ENCODE results near the gene GTPBP6.
"Not testable (repeated sequence)": the region's sequence is repeated elsewhere in the genome, so short reads cannot be mapped to it uniquely, and the experiment has no call there.

Gene GTPBP6

DNA sequence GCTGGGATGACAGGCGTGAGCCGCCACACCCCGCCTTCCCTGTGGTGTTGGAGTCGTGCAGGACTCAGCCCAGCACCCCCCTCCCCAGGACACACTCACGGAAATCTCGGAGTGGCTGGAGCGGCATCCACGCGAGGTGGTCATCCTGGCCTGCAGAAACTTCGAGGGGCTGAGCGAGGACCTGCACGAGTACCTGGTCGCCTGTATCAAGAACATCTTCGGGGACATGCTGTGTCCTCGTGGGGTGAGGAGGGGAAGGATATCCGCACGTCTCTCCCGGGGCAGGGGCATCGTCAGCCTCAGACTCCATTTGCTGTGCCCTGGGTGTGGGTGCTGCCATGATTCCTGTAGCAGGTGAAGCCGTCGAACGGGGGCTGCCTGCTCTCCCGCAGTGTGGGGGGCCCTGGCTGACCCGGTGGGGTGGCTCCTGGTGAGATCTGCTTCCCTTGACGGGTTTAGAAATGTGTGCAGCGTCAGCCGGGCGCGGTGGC, 27.1 kb downstream of the GTPBP6 start:
- DNase-seq (ENCODE audit: low read depth in 2 of 2): no peak

DNA sequence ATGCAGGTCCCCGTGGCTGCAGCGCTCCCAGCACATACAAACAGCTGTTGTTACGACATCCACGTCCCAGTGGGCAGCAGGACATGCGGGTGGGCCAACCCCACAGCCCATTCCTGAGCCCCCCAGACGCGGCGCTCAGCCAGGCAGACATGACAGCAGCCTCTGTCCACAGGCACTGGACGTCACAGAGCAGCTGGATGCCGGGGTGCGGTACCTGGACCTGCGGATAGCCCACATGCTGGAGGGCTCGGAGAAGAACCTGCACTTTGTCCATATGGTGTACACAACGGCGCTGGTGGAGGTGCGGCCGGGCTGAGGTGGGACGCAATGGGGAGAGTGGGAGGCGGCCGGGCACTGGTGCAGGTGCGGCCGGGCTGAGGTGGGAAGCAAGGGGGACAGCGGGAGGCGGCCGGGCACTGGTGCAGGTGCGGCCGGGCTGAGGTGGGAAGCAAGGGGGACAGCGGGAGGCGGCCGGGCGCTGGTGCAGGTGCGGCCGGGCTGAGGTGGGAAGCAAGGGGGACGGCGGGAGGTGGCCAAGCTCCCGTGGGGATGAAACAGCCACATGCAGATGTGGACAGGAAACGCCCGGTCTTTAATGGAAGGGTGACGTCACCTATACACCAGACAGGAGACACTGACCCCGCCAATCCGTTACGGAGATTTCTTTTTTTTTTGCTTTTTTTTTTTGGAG, 28.0 kb downstream of the GTPBP6 start:
- no peak for DNase-seq (ENCODE audit: low read depth in 2 of 2)

DNA sequence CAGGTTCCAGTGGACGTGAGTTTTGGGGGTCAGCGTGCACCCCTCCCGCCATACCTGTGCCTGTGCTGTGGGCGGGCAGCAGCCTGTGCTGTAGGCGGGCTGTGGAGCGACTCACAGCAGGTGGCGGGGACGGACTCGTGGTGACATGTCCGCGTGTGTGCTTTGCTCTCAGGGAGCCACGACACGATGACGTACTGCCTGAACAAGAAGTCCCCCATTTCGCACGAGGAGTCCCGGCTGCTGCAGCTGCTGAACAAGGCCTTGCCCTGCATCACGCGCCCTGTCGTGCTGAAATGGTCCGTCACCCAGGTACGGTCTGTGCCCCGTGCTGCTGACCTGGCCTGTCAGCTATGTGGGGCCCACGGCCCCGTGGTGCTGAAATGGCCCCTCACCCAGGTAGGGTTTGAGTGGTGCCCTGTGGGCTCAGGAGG, 30.0 kb downstream of the GTPBP6 start:
- DNase-seq (ENCODE audit: low read depth in 2 of 2): no peak

DNA sequence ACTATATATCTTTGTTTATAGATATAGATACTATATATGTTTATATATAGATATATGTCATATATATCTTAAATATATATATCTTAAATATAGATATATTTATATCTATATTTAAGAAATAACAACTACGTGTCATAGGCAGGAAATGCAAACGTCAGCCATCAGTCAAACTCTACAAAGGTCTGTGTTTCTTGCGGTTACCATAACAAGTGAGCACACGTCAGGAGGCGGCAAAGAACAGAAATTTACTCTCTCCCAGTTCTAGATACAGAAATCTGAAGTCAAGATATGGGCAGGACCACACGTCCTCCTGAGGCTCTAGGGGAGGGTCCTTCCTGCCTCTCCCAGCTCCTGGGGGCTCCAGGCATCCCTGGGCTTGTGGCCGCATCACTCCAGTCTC, 30.9 kb downstream of the GTPBP6 start:
- DNase-seq (ENCODE audit: low read depth in 2 of 2): no peak

DNA sequence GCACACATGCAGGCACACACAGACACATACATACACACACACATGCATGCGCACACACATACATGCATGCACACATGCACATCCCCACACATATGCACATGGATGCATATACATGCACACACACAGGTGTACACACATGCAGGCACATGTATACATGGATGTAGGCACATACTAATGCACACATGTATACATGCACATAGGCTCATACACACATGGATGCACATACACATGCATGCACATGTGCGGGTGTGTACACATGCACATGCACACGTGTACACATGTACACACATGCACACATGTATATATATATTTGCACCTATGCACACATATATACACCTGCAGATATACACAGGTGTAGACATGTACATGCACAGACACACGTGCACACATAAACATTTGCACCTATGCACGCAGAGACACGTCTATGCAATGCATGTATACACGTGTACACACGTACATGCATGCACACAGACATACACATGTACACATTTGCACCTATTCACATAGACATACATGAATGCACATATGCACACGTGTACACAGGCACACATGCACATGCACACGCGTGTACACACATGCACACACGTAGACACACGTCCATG, 33.4 kb downstream of the GTPBP6 start:
- DNase-seq (ENCODE audit: low read depth in 2 of 2): no peak

DNA sequence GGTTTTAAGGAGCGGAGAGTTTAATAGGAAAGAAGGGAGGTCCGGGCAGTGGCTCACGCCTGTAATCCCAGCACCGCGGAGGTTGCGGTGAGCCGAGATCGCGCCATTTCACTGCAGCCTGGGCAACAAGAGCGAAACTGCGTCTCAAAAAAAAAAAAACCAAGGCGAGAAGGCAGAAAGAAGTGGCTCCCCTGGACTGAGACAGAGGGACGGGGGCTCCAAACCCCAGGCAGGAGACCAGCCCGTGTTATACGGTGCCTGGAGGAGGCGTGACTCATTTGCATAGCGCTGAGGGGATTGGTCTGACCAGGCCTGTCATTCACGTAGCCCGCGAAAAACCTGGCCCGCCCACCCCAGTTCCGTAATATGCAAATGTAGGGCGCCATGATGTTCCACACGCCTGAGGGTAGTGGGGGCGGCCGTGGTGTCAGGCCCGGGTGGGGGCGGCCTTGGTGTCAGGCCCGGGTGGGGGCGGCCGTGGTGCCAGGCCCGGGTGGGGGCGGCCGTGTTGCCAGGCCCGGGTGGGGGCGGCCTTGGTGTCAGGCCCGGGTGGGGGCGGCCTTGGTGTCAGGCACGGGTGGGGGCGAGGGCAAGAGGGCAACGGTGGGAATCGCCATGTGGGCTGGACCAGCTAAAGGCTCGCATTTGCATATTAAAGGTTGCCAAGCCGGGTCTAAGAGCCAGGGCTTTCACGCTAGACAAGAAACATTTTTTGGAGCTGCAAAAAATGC, 35.3 kb downstream of the GTPBP6 start:
- peak; percentile 88 for DNase-seq (ENCODE audit: low read depth in 2 of 2)

DNA sequence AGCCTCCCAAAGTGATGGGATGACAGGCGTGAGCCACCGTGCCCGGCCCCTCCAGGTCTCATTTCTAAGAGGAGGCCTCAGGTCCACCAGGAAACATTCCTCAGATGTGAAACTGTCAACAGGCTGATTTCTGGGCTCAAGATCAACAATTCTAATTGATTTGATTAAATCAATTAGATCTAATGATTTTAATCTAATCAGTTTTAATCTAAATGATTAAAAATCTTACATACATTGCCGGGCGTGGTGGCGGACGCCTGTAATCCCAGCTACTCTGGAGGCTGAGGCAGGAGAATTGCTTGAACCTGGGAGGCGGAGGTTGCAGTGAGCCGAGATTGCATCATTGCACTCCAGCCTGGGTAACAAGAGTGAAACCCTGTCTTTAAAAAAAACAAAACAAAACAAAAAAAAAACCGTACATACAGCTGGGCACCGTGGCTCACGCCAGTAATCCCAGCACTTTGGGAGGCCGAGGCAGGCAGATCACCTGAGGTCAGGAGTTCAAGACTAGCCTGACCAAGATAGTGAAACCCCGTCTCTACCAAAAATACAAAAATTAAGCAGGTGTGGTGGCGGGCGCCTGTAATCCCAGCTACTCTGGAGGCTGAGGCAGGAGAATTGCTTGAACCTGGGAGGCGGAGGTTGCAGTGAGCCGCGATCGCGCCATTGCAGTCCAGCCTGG, 36.5 kb downstream of the GTPBP6 start:
- not testable (repeated sequence) for DNase-seq (ENCODE audit: low read depth in 2 of 2)

DNA sequence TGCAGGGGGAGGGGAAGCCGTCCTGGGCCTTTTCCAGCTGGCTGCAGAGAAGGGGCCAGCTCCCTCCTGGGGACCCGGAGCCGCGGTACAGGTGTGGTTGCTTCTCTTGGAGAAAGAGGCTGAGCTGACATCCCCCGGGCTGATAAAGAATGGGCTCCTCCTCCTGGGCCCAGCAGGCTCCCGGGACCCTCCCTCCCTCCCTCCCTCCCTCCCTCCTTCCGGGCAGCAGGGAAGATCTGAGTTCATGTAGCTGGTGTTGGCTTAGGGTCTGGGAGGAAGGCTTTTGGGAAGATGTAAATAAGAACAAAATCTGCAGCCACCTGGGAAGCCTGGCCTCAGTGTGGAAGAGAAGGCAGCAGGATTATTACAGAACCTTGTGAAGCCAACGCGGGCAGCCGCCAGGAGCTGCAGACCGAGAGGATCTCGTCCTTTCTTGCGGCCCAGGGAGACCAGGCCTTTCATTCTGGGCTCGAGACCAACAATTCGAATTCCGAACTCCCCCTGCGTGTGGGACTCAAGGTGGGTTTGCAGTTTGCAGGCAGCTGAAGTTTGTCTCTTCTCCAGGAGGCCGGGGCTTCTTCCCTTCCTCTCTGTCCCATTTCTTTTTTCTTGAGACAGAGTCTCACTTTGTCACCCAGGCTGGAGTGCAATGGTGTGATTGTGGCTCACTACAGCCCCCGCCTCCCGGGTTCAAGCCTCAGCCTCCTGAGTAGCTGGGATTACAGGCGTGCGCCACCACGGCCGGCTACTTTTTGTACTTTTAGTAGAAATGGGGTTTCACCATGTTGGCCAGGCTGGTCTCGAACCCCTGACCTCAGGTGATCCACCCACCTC, 37.2 kb downstream of the GTPBP6 start, which contains the start of gene PLCXD1:
Gene PLCXD1, plus strand, starts transcription at position 216 of the 834 bp plus-strand sequence. CDS start 2,807 bp downstream, outside the sequence.
- no peak for DNase-seq (ENCODE audit: low read depth in 2 of 2)

DNA sequence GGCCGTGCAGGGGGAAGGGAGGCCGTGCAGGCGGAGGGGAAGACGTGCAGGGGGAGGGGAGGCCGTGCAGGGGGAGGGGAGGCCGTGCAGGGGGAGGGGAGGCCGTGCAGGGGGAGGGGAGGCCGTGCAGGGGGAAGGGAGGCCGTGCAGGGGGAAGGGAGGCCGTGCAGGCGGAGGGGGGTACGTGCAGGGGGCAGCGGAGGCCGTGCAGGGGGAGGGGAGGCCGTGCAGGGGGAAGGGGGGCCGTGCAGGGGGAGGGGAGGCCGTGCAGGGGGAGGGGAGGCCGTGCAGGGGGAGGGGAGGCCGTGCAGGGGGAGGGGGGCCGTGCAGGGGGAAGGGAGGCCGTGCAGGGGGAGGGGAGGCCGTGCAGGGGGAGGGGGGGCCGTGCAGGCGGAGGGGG, 37.9 kb downstream of the GTPBP6 start:
- DNase-seq (ENCODE audit: low read depth in 2 of 2): not testable (repeated sequence)

DNA sequence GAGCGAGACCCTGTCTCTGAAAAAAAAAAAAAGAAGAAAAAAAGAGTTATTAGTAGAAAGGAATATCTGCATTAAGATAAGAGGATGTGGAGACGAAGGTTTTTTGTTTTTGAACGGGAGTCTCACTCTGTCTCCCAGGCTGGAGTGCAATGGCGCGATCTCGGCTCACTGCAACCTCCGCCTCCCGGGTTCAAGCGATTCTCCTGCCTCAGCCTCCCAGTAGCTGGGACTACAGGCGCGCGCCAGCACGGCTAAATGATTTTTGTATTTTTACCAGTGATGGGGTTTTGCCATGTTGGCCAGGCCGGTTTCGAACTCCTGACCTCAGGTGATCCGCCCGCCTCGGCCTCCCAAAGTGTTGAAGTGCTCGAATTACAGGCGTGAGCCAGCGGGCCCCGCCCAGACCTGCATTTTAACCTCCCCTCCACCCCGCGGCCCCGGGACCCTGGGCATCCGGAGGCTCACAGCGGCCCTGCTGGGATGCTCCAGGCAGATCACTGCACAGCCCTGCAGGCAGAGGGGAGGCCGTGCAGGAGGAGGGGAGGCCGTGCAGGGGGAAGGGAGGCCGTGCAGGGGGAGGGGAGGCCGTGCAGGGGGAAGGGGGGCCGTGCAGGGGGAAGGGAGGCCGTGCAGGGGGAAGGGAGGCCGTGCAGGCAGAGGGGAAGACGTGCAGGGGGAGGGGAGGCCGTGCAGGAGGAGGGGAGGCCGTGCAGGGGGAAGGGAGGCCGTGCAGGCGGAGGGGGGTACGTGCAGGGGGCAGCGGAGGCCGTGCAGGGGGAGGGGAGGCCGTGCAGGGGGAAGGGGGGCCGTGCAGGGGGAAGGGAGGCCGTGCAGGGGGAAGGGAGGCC, 38.6 kb downstream of the GTPBP6 start:
- DNase-seq (ENCODE audit: low read depth in 2 of 2): not testable (repeated sequence)

DNA sequence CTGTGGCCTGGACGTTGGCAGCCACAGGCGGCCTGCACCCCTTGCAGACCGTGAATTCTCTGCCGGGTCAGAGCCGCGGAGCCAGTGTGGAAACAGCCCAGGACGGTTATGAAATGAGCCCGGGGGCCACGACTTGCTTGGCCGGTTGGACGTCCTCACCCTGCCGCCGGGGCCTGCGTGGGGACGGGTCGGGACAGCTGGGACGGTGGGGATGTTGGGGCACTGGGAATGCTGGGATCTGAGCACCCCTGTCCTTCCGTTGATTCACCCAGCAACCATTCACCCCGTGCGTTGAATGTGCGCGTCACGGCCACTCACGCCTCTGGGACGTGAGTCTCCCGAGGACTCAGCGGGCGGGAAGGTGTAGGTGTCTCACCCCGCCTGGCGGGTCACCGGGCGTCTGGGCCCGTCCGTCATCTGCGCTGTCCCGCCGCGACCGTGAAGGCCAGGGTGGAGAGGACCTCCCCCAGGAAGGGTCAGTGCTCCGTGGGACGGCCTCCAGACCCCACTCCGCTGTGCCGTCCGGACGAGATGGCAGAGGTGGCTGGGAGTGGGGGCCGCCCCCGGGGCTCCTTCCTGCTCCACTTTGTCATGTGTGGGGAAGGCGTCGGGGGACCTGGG, 41.9 kb downstream of the GTPBP6 start:
- no peak for DNase-seq (ENCODE audit: low read depth in 2 of 2)

DNA sequence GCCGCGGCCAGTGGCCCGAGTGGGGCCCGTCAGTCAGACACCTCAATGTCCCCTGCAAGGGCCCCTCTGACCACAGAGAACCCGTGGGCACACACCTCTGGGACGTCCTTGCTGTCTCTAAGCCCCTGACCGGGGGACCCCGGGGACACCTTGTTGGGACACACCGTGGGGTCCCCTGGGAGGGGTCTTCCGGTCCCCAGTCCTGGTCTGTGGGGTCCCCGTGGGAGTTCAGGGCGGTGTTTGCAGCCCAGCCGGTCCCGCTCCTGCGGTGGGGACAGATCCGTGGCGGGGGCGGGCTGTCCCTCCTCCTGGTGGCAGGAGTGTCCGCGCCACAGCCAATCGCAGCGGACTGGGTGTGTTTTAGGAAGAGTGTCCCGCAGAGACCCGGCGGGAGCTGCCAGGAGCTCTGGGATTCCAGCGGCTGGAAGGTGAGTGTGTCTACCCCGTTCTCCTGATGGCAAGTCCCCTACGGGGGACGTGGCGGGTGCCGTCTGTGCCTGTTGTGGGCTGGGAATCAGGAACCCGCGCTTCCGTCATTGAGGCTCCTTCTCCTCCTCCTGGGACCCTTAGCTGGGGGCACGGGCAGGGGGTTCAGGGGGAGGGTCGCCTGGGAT, 42.5 kb downstream of the GTPBP6 start:
- peak in 1 of 2 donors; percentile 31 for DNase-seq (ENCODE audit: low read depth in 2 of 2)

DNA sequence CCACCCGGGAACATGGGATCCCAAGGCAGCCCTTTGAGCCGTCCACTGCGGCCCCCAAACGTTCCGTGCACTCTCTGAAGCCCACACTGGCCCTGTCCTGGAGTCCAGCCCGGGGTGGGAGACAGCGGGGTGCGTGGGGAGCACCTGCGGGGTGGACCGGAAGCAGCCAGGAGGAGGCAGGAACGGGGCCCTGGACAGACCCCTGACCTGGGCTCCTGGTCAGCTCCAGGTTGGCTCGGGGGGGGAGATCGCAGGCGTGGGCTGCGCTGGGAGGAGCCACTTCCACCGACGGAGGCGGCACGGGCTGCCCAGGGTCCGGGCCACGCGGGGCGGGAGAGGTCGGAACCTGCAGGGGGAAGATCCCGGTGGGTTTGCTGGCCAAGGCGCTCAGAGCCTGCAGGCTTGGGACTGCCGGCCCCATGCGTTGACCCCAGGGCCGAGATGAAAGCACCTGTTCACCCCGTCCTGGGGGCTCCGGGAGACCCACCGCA, 43.1 kb downstream of the GTPBP6 start:
- no peak for DNase-seq (ENCODE audit: low read depth in 2 of 2)

DNA sequence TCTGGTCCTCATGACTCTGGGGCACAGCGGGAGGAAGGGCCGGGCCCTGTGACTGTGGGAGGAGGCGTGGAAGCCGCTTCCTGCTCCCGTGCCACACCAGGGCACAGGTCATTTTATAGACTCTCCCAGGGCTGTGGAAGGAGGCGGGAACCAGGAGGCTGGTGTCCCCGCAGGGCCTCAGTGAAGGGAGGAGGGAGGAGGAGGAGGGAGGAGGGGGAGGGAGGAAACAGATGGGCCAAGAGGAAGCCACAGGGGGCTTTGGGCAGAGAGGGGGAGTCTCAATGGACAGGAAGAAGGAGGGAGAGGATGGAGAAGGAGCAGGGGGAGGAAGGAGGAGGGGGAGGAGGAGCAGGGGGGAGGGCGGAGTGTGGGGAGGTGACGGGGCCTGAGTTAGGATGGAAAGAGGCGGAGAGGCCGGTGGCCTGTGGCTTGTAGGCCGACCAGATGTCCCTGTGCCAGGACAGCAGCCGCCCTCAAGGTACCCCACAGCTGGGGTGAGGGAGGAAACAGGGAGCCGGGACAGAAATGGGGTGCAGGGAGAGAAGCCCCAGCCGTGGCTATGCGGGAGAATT, 43.6 kb downstream of the GTPBP6 start:
- DNase-seq (ENCODE audit: low read depth in 2 of 2): no peak

DNA sequence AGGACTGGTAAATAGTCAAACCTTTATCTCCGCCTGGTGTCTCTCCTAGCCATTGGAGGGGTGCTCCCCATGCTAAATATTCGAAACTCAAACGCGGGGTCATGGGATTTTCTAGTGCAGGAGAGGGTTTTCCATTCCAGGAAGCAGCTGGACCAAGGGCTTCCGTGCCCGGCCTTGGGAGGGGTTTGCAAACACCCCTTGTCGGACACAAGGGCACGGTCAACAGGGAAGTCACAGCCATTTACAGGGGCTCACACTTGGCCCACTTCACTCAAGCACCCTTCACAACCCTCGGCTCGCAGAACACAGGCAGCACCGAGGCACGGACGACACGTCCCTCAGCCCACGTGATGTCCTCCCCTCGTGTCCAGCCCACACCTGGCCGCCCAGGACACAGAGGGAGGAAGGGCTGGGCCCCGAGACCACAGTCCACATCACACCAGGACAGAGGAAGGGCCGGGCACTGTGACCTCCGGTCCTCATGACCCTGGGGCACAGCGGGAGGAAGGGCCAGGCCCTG, 47.7 kb downstream of the GTPBP6 start:
- DNase-seq (ENCODE audit: low read depth in 2 of 2): no peak

DNA sequence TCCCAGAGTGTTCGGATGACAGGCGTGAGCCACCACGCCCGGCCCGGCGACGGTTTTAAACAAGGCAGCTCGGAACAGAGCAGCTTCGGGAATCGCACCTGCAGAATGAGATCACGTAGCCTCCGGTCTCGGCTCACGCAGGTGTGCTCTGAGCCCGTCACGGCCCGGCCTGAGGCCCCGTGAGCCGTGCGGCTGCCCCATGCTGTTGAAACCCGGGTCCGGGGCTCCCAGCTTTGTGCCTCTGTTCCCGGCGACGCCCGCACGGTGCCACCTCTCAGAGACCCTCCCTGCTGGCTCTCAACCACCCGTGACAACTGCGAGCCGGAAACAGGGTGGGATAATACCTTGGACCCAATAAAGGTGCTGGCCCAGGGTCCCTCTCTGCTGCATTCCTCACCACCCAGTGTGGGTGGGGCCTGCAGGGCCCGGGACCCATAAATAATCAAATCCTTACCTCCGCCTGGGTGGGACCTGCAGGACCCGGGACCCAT, 50.8 kb downstream of the GTPBP6 start:
- no peak for DNase-seq (ENCODE audit: low read depth in 2 of 2)

DNA sequence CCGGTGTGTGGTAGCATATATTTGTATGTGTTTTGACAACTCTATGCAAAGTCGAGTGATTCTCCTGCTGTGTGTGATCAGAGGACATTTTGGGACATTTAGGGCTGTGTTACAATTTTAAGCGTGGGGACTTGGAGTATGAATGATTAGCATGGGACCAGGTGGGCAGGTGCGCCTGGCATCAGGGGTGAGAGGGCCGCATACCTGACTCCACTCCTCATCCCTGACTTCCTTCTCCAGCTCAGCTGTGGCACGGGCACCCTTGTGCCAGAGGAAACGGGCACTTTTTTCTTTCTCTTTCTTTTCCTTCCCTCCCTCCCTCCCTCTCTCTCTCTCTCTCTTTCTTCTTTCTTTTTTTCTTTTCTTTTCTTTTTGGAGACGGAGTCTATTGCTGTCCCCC, 53.1 kb downstream of the GTPBP6 start:
- DNase-seq (ENCODE audit: low read depth in 2 of 2): no peak

All from stimulated activated CD4-positive, alpha-beta T cell treated with anti-CD3 and anti-CD28 coated beads, Interleukin-4, amount 100 ng/mL, for 48 hours (primary cell).